GM13976 (cell line): ENCODE measurements around the gene CD79B.
"Not testable (repeated sequence)": the region's sequence is repeated elsewhere in the genome, so short reads cannot be mapped to it uniquely, and the experiment has no call there.

Experiments
- DNase-seq: peaks from one replicate; pipeline ENCODE4 v3.0.0; 2012; ENCODE audit warnings: low spot score
- CTCF ChIP-seq: IDR thresholded peaks from 2 replicates; pipeline ENCODE4 v1.5.1; 2012; ENCODE audit warnings: borderline replicate concordance, mild to moderate bottlenecking; ENCODE audit not compliant: insufficient read depth; ENCODE audit errors: extremely low read depth, missing control alignments, control extremely low read depth
- in situ Hi-C: fragments of 300-500 bp; cut with MboI; formaldehyde crosslinking; loops from one replicate; pipeline ENCODE4 v1.12.0; 2022; ENCODE audit warnings: low sequenced_read_pairs, mixed read lengths, inconsistent platforms; ENCODE audit not compliant: unreplicated experiment

CD79B gene

GRCh38 chr17:63928172-63928666 is 3.9 kb downstream of the CD79B start:
- TF ChIP-seq CTCF = no peak
- in situ Hi-C loops = no loop called here
- DNase-seq = no peak

- in situ Hi-C loops = no loop called here
- no peak for DNase-seq
- TF ChIP-seq CTCF = no peak
Observed at GRCh38 chr17:63927464-63928171, 4.5 kb downstream of the CD79B start.

- in situ Hi-C loops = no loop called here
- no peak for DNase-seq
- no peak for TF ChIP-seq CTCF
Observed at GRCh38 chr17:63926164-63926563, 6.0 kb downstream of the CD79B start.

GRCh38 chr17:63925615-63926014 is 6.5 kb downstream of the CD79B start:
- in situ Hi-C loops = no loop called here
- TF ChIP-seq CTCF = no peak
- DNase-seq = peak; percentile 41

GRCh38 chr17:63922402-63922801 is 9.7 kb downstream of the CD79B start:
- not testable (repeated sequence) for DNase-seq
- in situ Hi-C loops = loop anchor here (25.0 kb wide), 1 partner anchor 365 kb away; no protein-coding TSS in a partner anchor

GRCh38 chr17:63920779-63921178 is 11.4 kb downstream of the CD79B start:
- not testable (repeated sequence) for DNase-seq
- in situ Hi-C loops = loop anchor here (25.0 kb wide), 1 partner anchor 367 kb away; no protein-coding TSS in a partner anchor

- DNase-seq = not testable (repeated sequence)
- in situ Hi-C loops = loop anchor here (25.0 kb wide), 1 partner anchor 367 kb away; no protein-coding TSS in a partner anchor
Observed at GRCh38 chr17:63920050-63920449, 12.1 kb downstream of the CD79B start.

- peak; percentile 88 for DNase-seq
- in situ Hi-C loops = loop anchor here (10.0 to 25.0 kb wide), 3 partner anchors 105 to 368 kb away; partner anchors contain the start of genes ERN1 and ICAM2
- peak; percentile 90 for TF ChIP-seq CTCF
Observed at GRCh38 chr17:63919311-63919723, 12.8 kb downstream of the CD79B start.

- in situ Hi-C loops = loop anchor here (10.0 to 25.0 kb wide), 3 partner anchors 106 to 368 kb away; partner anchors contain the start of genes ERN1 and ICAM2
- DNase-seq = not testable (repeated sequence)
Observed at GRCh38 chr17:63918789-63919305, 13.3 kb downstream of the CD79B start, which contains the start of gene GH1. TSS of gene GH1 (minus strand) at chr17:63918839. CDS start at chr17:63918776, 63 bp downstream.
